GM21390 (cell line): ENCODE data around the gene NEURL2.
A peak's percentile ranks its signal among the peaks of the same experiment; 100 is the strongest.
"Not testable (repeated sequence)": the region's sequence is repeated elsewhere in the genome, so short reads cannot be mapped to it uniquely, and the experiment has no call there.

Source experiments
- ATAC-seq: cut with Tn5 transposase; IDR thresholded peaks from one replicate; pipeline ENCODE4 v1.9.1; 2021; ENCODE audit not compliant: unreplicated experiment

NEURL2 gene

GRCh38 chr20:45890985-45891983, at the start of gene NEURL2, which contains the start of gene CTSA:
NEURL2 (minus strand) TSS chr20:45891208; CDS start chr20:45890991, 217 bp downstream.
CTSA (plus strand) TSS chr20:45891335; CDS start chr20:45891569, 234 bp downstream.
- peak; percentile 77 for ATAC-seq

- no peak for ATAC-seq
Observed at GRCh38 chr20:45940469-45940868, 49.5 kb upstream of the NEURL2 start.

DNA sequence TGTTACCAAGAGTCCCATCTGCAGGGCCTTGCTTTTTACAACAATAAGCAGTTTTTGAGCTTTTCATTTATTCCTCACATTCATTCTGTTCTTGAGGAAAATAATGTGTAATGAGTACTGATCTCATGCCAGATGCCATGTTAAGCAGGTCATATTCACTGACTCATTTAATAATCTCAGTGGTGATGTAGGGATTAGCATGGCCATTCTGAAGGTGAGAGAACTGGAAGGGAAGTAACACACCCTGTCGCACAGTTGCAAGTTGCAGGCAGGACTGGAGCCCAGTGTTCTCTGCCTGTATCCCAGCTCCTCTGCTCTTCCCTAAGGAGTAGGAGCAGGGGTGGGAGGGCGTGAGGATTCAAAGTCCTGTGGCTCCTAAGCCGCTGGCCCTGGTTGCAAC, 49.0 kb upstream of the NEURL2 start:
- no peak for ATAC-seq

DNA sequence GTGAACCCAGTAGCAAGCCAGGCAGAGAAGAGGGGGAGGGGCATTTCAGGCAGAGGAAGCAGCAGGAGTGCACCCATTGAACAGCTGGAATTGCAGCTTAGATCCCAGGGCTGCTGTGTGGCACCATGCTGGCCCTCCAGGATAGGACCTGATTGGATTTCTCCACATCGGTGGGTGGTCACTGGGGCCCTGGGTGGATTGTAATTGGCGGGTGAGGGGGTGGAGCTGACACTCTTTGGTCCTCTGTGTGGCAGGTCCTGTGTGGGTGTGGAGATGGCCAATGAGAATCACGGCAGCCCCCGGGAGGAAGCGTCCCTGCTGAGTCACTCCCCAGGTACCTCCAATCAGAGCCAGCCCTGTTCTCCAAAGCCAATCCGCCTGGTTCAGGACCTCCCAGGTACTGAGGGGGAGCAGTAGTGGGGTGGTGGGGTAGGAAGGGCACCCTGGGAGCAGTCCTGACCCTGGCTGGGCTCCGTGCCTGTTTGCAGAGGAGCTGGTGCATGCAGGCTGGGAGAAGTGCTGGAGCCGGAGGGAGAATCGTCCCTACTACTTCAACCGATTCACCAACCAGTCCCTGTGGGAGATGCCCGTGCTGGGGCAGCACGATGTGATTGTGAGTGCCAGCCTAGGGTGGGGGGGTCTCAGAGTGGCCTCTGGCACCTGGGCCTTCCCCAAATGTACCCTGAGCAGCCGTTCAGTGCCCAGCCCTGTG, 47.9 kb upstream of the NEURL2 start:
- no peak for ATAC-seq

DNA sequence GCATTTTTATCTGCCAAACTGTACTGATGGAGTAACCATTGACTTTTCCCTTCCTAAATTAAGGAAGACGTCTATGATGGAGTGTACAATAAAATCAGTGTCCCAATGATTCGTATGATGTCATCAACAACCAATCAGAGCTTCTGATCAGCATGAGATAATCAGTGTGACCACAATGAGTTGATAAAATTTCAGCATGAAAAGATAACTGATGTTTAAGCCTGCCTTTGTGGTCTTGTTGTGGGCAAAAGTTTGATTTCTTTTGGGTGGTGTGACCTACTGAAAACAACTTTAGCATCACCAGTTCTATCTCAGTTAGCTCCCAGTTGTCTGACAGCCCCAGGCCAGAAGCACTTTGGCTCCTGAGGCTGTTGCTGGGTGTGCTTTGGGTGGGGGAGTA, 46.8 kb upstream of the NEURL2 start:
- ATAC-seq, result no peak

- peak; percentile 11 for ATAC-seq
Observed at GRCh38 chr20:45935416-45936046, 44.5 kb upstream of the NEURL2 start.

DNA sequence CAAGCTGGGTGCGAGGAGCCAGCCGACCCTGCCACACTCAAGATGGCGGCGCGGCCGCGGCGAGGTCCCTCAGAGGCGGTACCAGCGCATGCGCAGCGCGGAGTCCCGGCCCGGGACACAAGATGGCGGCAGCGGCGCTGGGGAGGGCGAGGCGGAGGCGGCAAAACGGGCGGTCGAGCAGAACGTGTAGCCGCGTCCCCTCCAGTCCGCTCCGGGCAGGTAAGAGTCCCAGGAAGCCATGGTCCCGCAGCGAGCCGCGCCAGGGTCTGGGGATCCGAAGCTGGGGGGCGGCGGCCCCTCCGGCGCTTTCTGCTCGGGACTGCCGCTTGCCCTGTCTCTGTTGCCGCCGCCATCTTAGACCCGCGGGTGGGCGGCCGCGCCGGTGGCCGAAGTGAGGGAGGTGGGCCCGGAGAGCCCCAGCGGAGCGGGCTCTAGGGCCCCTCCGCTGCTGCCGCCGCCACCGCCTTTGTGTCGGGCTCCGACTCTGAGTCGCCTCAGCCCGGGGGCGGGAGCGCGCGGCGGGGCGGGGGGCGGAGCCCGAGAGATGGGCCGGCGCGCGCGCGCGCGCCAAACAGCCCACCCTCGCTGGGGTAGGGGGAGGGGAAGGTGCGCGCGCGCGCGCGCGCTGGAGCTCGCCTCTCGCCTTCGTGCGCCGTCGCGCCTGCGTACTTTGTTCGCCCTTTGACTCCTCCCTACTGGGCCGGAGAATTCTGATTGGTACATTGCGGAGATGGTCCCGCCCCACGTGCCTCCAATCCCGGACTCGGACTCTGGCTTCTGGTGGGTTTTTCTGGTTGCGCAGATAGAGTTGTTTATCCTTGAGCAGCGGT, 43.8 kb upstream of the NEURL2 start, which contains the start of gene PCIF1:
Gene PCIF1, plus strand, starts transcription at position 98 of the 830 bp plus-strand sequence. CDS start 4,317 bp downstream, outside the sequence.
- ATAC-seq, result peak; percentile 80

DNA sequence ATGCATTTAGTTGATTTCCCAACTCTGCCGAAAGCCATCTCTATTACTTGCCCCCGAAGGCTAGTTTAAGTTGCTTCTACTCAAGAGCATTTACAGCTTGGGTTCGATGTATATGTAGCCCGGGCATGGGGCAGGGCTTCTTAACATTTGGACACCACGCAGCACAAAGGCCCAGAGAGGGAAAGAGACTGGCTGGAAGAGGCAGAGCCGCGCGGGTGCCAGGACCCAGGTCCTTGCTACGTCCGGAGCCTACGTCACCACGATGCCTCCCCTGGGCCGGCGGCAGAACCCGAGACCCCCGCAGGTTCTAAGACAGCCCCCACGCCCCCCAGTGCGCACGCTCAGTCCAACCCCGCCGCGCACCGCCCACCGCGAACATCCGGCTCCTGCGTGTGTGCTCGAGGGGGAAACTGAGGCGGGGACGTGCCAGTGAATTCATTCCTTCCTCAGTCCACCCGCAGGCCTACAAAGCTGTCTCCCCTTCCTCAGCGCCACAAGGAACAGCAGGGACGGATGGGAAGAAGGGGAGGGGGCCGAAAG, 43.1 kb upstream of the NEURL2 start:
- ATAC-seq, result no peak

- ATAC-seq, result no peak
Observed at GRCh38 chr20:45933266-45934045, 42.4 kb upstream of the NEURL2 start.

DNA sequence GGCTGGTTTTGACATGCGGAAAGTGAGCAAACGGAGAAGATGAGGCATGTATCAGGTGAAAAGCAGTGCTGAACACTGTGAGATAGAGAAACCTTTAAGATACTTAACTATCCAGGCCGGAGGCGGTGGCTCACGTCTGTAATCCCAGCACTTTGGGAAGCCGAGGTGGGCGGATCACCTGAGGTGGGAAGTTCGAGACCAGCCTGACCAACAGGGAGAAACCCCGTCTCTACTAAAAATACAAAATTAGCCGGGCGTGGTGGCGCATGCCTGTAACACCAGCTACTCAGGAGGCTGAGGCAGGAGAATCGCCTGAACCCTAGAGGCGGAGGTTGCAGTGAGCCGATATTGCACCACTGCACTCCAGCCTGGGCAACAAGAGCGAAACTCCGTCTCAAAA, 40.7 kb upstream of the NEURL2 start:
- ATAC-seq, result not testable (repeated sequence)

DNA sequence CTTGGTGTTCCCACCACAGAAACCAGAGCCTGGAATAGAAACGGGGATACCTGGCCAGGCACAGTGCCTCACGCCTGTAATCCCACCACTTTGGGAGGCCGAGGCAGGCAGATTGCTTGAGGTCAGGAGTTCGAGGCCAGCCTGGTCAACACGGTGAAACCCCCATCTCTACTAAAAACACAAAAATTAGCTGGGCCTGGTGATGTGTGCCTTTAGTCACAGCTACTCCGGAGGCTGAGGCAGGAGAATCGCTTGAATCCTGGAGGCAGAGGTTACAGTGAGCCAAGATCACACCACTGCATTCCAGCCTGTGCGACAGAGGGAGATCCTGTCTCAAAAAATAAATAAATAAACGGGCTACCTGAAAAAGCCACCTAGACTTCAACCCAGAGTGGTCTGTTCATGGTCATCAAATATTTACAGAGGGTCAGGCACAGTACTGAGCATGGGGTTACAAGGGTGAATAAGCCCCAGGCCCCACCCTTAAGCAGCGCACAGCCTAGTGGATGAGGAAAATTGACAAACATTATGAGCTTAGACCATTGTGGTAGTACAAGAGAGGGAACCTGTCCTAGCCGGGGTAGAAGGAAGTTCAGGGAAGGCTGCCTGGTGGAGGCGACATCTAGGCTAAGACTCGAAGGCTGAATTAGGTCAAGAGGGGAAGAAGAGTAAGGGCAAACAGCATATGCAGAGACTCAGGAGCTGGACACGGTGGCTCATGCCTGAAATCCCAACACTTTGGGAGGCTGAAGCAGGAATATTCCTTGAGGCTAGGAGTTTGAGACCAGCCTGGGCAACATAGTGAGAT, 36.3 kb upstream of the NEURL2 start:
- no peak for ATAC-seq

DNA sequence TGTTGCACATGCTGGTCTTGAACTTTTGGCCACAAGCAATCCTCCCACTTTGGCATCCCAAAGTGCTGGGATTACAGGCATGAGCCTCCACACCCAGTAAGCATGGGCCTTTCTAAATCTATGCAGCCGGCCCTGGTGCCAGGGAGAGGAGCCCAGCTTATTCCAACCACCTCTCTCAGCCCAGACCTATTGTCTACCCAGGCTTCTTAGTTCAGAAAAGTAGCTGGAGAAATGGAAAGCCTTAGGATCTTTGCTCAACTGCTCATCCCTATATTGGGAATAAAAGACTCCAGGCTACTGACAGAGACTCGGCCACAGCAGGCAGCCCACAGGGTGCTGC, 35.7 kb upstream of the NEURL2 start:
- ATAC-seq, result no peak

GRCh38 chr20:45925821-45926506, 35.0 kb upstream of the NEURL2 start:
- no peak for ATAC-seq

GRCh38 chr20:45924391-45925261, 33.6 kb upstream of the NEURL2 start:
- ATAC-seq, result no peak

DNA sequence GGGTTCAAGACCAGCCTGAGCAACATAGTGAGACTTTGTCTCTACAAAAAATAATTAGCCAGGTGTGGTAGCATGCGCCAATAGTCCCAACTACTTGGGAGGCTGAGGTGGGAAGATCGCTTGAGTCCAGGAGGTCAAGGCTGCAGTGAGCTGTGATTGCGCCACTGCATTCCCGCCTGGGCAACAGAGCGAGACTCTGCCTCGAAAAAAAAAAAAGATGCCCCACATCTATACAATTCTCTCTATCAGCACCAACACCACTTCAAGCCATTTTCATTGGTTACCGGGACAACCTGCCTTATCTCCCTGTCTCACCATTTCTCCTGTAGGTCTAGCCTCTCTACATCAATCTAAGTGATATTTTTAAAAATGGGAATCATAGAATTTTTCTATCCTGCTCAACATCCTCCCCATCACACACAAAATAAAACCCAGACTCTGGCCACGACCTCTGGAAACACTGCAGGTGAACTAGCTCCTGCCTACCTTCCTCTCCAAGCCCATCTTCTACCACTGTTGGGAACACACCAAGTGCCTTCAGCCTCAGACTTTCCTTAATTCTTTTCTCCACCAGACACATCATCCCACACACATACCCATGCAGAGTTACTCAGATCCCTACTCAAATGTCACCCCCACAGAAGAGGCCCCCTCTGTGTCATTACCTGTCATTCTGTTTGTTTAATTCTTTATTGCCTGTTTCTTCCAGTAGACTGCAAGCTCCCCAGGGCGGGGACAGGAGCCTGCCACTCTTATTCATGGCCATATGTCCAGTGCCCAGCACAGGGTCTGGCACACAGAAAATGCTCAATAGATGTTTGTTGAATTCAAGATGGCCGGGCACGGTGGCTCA, 30.6 kb upstream of the NEURL2 start:
- ATAC-seq, result no peak
